ENCODE results near the gene CYB561D1. TPM values are rescaled to one million over a fixed set of nuclear protein-coding genes. Genes with fewer than 3 reads are reported as not detected.

Gene CYB561D1
- polyA plus RNA-seq, 1 donor (not counting 4 experiments of a cell fraction or from before 2014, with no cell fraction given) = 4.9 TPM

DNA sequence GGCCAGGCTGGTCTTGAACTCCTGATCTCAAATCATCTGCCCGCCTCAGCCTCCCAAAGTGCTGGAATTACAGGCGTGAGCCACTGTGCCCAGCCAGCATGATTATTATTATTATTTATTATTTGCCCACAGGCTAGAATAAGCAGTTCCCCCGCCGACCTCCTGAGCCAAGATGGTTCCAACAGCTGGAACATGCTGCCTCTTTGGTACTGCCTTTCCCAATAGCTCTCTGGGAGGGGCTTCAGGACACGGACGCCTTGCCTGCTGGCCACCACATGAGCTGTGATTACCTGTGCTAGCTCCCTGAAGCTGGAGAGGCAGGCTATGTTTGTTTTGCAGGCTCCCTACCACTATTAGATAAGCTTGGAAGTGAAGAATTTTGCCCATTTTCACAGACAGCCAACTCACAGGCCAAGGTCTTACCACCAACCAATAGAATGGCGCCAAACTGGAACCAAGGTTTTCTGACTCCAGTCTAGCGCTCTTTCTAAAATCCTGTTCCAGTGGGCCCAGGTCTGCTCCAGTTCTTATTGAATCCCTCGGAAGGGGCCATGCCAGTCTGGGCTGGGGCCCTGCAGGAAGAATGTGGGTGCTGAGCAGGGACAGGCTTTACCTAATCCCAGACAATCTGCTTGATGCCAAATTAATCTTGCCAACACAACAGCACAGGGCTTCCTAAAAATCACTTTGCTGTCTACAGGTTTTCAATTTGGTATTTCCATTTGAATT lies 43.7 kb downstream of the CYB561D1 start:
- Histone ChIP-seq H4K20me1 (ENCODE audit: control insufficient read depth, extremely low read depth, insufficient read depth, low read length) (no peaks in the 10 kb centered on the region), H3K4me2 (ENCODE audit: control insufficient read depth, extremely low read depth, insufficient read depth, low read depth, low read length) (no peak overlapping the region), H3K27me3 (ENCODE audit: control insufficient read depth, extremely low read depth, insufficient read depth, low read length) (no peaks in the 10 kb centered on the region), H3K36me3 (ENCODE audit: control insufficient read depth in 2 of 2, extremely low read depth in 1 of 2, insufficient read depth in 2 of 2, low read length in 2 of 2) (no peaks in the 10 kb centered on the region), H3K9ac (ENCODE audit: control insufficient read depth, extremely low read depth, insufficient read depth, low read length) (no peak overlapping the region), H3K4me3 (ENCODE audit: control insufficient read depth in 2 of 3, extremely low read depth in 1 of 3, insufficient read depth in 2 of 3, low read depth in 1 of 3, low read length in 3 of 3) (no peak overlapping the region), H3K4me1 (ENCODE audit: control insufficient read depth, extremely low read depth, insufficient read depth, low read length) (peaks cover under 1% of the 10 kb centered on the region), H2AFZ (ENCODE audit: control insufficient read depth, low read length) (no peak overlapping the region), H3K9me1 (ENCODE audit: control insufficient read depth, extremely low read depth, insufficient read depth, low read length) (no peaks in the 10 kb centered on the region), H3K27ac (ENCODE audit: control insufficient read depth, insufficient read depth, low read length) (no peak overlapping the region), H3K79me2 (ENCODE audit: control insufficient read depth, insufficient read depth, low read length) (no peaks in the 10 kb centered on the region), H3K9me3 (ENCODE audit: control insufficient read depth, low read depth, low read length) (no peaks in the 10 kb centered on the region)
- DNase-seq (ENCODE audit: low read depth, low spot score) = no peak
- TF ChIP-seq, protein P1, sequence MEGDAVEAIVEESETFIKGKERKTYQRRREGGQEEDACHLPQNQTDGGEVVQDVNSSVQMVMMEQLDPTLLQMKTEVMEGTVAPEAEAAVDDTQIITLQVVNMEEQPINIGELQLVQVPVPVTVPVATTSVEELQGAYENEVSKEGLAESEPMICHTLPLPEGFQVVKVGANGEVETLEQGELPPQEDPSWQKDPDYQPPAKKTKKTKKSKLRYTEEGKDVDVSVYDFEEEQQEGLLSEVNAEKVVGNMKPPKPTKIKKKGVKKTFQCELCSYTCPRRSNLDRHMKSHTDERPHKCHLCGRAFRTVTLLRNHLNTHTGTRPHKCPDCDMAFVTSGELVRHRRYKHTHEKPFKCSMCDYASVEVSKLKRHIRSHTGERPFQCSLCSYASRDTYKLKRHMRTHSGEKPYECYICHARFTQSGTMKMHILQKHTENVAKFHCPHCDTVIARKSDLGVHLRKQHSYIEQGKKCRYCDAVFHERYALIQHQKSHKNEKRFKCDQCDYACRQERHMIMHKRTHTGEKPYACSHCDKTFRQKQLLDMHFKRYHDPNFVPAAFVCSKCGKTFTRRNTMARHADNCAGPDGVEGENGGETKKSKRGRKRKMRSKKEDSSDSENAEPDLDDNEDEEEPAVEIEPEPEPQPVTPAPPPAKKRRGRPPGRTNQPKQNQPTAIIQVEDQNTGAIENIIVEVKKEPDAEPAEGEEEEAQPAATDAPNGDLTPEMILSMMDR (optimal IDR thresholded peaks at IDR 0.05 in 1 of 3, IDR thresholded peaks at IDR 0.05 in 1 of 3, conservative IDR thresholded peaks at IDR 0.05 in 1 of 3; ENCODE audit: extremely low read depth in 1 of 3, insufficient read depth in 2 of 3, low read length in 3 of 3) = no peak
- no peak for TF ChIP-seq EZH2 (IDR thresholded peaks at IDR 0.05; ENCODE audit: low read length)
- no peak for FAIRE-seq
- dilution Hi-C loops (cut with MboI; ENCODE audit: extremely low pct_ligation_motif_present, low sequenced_read_pairs) = no loop called here

DNA sequence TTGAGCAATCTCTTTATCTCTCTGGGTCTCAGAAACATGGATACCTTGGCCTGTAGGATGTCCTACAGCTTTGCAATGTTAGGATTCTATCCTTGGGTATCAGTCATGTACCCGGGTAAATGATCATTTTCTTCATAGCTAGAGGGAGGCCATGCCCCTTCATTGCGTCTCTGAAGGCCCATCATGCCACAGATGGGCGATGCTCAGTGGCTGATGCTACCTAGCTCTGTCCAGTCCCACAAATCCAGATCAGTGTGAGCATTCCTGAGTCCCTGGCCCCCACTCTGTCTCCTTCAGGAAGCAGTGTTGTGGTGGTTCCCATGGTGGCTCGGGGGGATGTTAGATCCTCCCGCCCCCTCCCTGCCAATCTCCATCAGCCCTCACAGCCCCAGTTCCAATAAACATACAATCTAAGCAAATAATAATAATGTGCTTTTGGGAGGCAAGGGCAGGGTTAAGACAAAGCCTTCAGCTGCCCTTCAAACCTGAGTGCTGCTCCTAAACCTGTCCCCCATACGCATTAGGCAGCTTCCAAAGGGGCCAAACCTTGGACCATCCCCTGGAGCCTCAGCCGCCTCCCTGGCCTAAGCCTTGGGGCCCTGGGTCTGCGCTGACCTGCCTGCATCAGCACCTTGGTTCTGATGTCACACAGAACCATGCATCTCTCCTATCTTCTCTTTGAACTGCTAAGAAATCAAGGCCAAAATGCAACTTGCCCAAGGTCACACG lies 45.1 kb downstream of the CYB561D1 start:
- no peak for DNase-seq (ENCODE audit: low read depth, low spot score)

More for the DNA sequence above, 45.1 kb downstream of the CYB561D1 start:
- Histone ChIP-seq H3K79me2 (ENCODE audit: control insufficient read depth, insufficient read depth, low read length) (no peaks in the 10 kb centered on the region), H3K4me1 (ENCODE audit: control insufficient read depth, extremely low read depth, insufficient read depth, low read length) (no peaks in the 10 kb centered on the region), H3K9me1 (ENCODE audit: control insufficient read depth, extremely low read depth, insufficient read depth, low read length) (no peaks in the 10 kb centered on the region), H3K9me3 (ENCODE audit: control insufficient read depth, low read depth, low read length) (no peaks in the 10 kb centered on the region), H3K9ac (ENCODE audit: control insufficient read depth, extremely low read depth, insufficient read depth, low read length) (no peak overlapping the region), H2AFZ (ENCODE audit: control insufficient read depth, low read length) (no peak overlapping the region), H4K20me1 (ENCODE audit: control insufficient read depth, extremely low read depth, insufficient read depth, low read length) (no peaks in the 10 kb centered on the region), H3K4me2 (ENCODE audit: control insufficient read depth, extremely low read depth, insufficient read depth, low read depth, low read length) (no peak overlapping the region), H3K27ac (ENCODE audit: control insufficient read depth, insufficient read depth, low read length) (no peak overlapping the region), H3K4me3 (ENCODE audit: control insufficient read depth in 2 of 3, extremely low read depth in 1 of 3, insufficient read depth in 2 of 3, low read depth in 1 of 3, low read length in 3 of 3) (no peak overlapping the region), H3K27me3 (ENCODE audit: control insufficient read depth, extremely low read depth, insufficient read depth, low read length) (no peaks in the 10 kb centered on the region), H3K36me3 (ENCODE audit: control insufficient read depth in 2 of 2, extremely low read depth in 1 of 2, insufficient read depth in 2 of 2, low read length in 2 of 2) (no peaks in the 10 kb centered on the region)
- dilution Hi-C loops (cut with MboI; ENCODE audit: extremely low pct_ligation_motif_present, low sequenced_read_pairs) = no loop called here
- no peak for FAIRE-seq
- TF ChIP-seq EZH2 (IDR thresholded peaks at IDR 0.05; ENCODE audit: low read length) = no peak
- TF ChIP-seq, protein P1 (optimal IDR thresholded peaks at IDR 0.05 in 1 of 3, IDR thresholded peaks at IDR 0.05 in 1 of 3, conservative IDR thresholded peaks at IDR 0.05 in 1 of 3; ENCODE audit: extremely low read depth in 1 of 3, insufficient read depth in 2 of 3, low read length in 3 of 3) = no peak

Data from keratinocyte (primary cell).